K562 (cell line): ENCODE results near the gene ARHGAP10. TPM values are rescaled to one million over a fixed set of nuclear protein-coding genes. Genes with fewer than 3 reads are reported as not detected.

ENCODE experiments used
- ATAC-seq: fragments of 200-7000 bp; cut with Tn5 transposase; 3 replicates; pipeline ENCODE4 v1.9.1; 2020; ENCODE audit warnings: moderate library complexity
- BruUV-seq: library from RNA; stranded (reverse); fragments of 400-500 nt; replicated peaks from 2 replicates; lab custom pipeline; 2021; lab: Mats Ljungman, UMichigan
- CTCF ChIA-PET: fragments of 300-600 bp; formaldehyde crosslinking; extraction: SDS; loops from one replicate; lab custom pipeline; 2021; ENCODE audit warnings: low intra/inter-chr PET ratio; lab: Yijun Ruan, JAX
- POLR2A ChIA-PET: fragments of 300-600, 350-650 bp; sonication (Branson Sonifier 250); formaldehyde crosslinking; extraction: SDS; loops from one replicate; lab custom pipeline; 2021; ENCODE audit warnings: antibody characterized with exemption, inconsistent platforms; lab: Yijun Ruan, JAX
- DNase-seq, 4 experiments: peaks; one replicate each; pipeline versions ENCODE4 v3.0.0 to v3.0.0-alpha.2; 2011 to 2018; ENCODE audit warnings: low spot score in 3 of 4, mixed read lengths in 3 of 4; ENCODE audit errors: extremely low read depth in 1 of 4
- FAIRE-seq: peaks from 2 replicates; lab custom pipeline; 2011; peaks lifted over from hg19 to GRCh38; lab: Jason Lieb, UNC
- H2AFZ ChIP-seq: 2 replicates; pipeline ENCODE4 v1.6.0; 2011; ENCODE audit warnings: low read depth, low read length, control low read depth, inconsistent platforms
- H3K27ac ChIP-seq: fragments of 200-600 bp; 3 replicates; pipeline ENCODE4 v1.8.0; 2011; ENCODE audit warnings: low read depth, mild to moderate bottlenecking, control low read depth, inconsistent platforms, low read length, moderate library complexity, mixed read lengths; ENCODE audit errors: extremely low read depth
- H3K27me3 ChIP-seq, 2 experiments: fragments of 300-600 bp in 1 of 2; 2 replicates in 1 of 2; 3 replicates in 1 of 2; pipeline versions ENCODE4 v1.6.0 to v1.8.0; 2011; ENCODE audit warnings: inconsistent platforms in 2 of 2, low read length in 2 of 2, mild to moderate bottlenecking in 1 of 2, mixed read lengths in 1 of 2, moderate library complexity in 1 of 2; ENCODE audit not compliant: control insufficient read depth in 2 of 2, insufficient read depth in 2 of 2
- H3K36me3 ChIP-seq: fragments of 300-600 bp; 3 replicates; pipeline ENCODE4 v1.8.0; 2011; ENCODE audit warnings: mild to moderate bottlenecking, low read length, inconsistent platforms; ENCODE audit not compliant: control insufficient read depth, insufficient read depth
- H3K4me1 ChIP-seq, 2 experiments: fragments of 200-600 bp in 1 of 2; replicated peaks in 1 of 2; 2 replicates in 1 of 2; 3 replicates in 1 of 2; pipeline versions ENCODE4 v1.5.1 to v1.8.0; 2011; ENCODE audit warnings: inconsistent platforms in 2 of 2, low read length in 2 of 2, mild to moderate bottlenecking in 1 of 2, mixed read lengths in 1 of 2, moderate library complexity in 1 of 2; ENCODE audit not compliant: control insufficient read depth in 2 of 2, insufficient read depth in 2 of 2
- H3K4me2 ChIP-seq: 2 replicates; pipeline ENCODE4 v1.6.1; 2011; ENCODE audit warnings: low read length, control low read depth, inconsistent platforms, mixed read lengths; ENCODE audit not compliant: insufficient read depth
- H3K4me3 ChIP-seq: fragments of 200-600 bp; sonication (generic), shearing (Covaris generic); 2 replicates; pipeline ENCODE4 v1.5.1; 2016; ENCODE audit warnings: control low read depth, inconsistent platforms
- H3K79me2 ChIP-seq: fragments of 200-600 bp; 3 replicates; pipeline ENCODE4 v1.8.0; 2011; ENCODE audit warnings: low read length, inconsistent platforms; ENCODE audit not compliant: control insufficient read depth, insufficient read depth
- H3K9ac ChIP-seq, 2 experiments: 2 replicates each; pipeline versions ENCODE4 v1.6.0 to v1.6.1; 2011; ENCODE audit warnings: low read depth in 2 of 2, low read length in 2 of 2, control low read depth in 1 of 2, inconsistent platforms in 1 of 2, mild to moderate bottlenecking in 1 of 2, mixed read lengths in 1 of 2; ENCODE audit not compliant: insufficient read depth in 1 of 2
- H3K9me1 ChIP-seq: one replicate; pipeline ENCODE4 v1.6.0; 2011; ENCODE audit warnings: inconsistent platforms, mild to moderate bottlenecking, low read length, moderate library complexity; ENCODE audit not compliant: control insufficient read depth, insufficient read depth
- H3K9me3 ChIP-seq: replicated peaks from 2 replicates; pipeline ENCODE4 v1.5.1; 2011; ENCODE audit warnings: low read depth, low read length, inconsistent platforms; ENCODE audit not compliant: control insufficient read depth, insufficient read depth
- H4K20me1 ChIP-seq: replicated peaks from 2 replicates; pipeline ENCODE4 v1.6.1; 2011; ENCODE audit warnings: low read length, inconsistent platforms, mixed read lengths; ENCODE audit not compliant: control insufficient read depth, insufficient read depth
- ATF3 ChIP-seq, 2 experiments: fragments of 450-650 bp in 1 of 2; sonication (generic) in 1 of 2; formaldehyde crosslinking in 1 of 2; IDR thresholded peaks in 1 of 2; conservative IDR thresholded peaks in 1 of 2; 2 replicates each; pipeline versions ENCODE4 v1.6.1 to v1.8.1; 2016 to 2023; ENCODE audit warnings: mild to moderate bottlenecking in 2 of 2, moderate library complexity in 2 of 2, inconsistent platforms in 1 of 2, missing genetic modification reagents in 1 of 2
- CHD4 ChIP-seq: fragments of 200-600 bp; sonication (generic); IDR thresholded peaks from 3 replicates; pipeline ENCODE4 v1.6.1; 2012; ENCODE audit warnings: low read depth, mild to moderate bottlenecking, mixed read lengths, low read length, inconsistent platforms; ENCODE audit not compliant: insufficient read depth, insufficient replicate concordance, poor library complexity, severe bottlenecking
- EWSR1 ChIP-seq: fragments of 450-650 bp; IDR thresholded peaks from 2 replicates; pipeline ENCODE4 v1.6.1; 2018; ENCODE audit warnings: borderline replicate concordance, mild to moderate bottlenecking, low read depth, moderate library complexity; ENCODE audit not compliant: partially characterized antibody
- FOXO4 ChIP-seq: fragments of 450-650 bp; formaldehyde crosslinking; IDR thresholded peaks from 2 replicates; pipeline ENCODE4 v1.4.0; 2020; ENCODE audit warnings: mild to moderate bottlenecking, moderate library complexity
- NCOA2 ChIP-seq, 2 experiments: fragments of 450-650 bp; IDR thresholded peaks; 2 replicates each; pipeline ENCODE4 v1.6.1; 2018; ENCODE audit warnings: mild to moderate bottlenecking in 2 of 2, moderate library complexity in 1 of 2; ENCODE audit not compliant: partially characterized antibody in 2 of 2
- PCBP1 ChIP-seq: fragments of 200-400 bp; formaldehyde crosslinking; IDR thresholded peaks from 2 replicates; pipeline ENCODE4 v1.6.1; 2018; ENCODE audit warnings: mild to moderate bottlenecking, low read depth, low read length; ENCODE audit not compliant: poor library complexity, severe bottlenecking
- PRDM10 ChIP-seq: fragments of 450-650 bp; IDR thresholded peaks from 2 replicates; pipeline ENCODE4 v1.6.1; 2018; ENCODE audit not compliant: partially characterized antibody
- SMAD4 ChIP-seq: fragments of 250-450 bp; sonication (Bioruptor Pico); conservative IDR thresholded peaks from 2 replicates; pipeline ENCODE4 v1.8.0; 2021; ENCODE audit warnings: inconsistent platforms, mild to moderate bottlenecking, moderate library complexity
- TRIM24 ChIP-seq, 2 experiments: fragments of 450-650 bp; IDR thresholded peaks; 2 replicates each; pipeline ENCODE4 v1.6.1; 2016
- ZBTB9 ChIP-seq: fragments of 450-650 bp; formaldehyde crosslinking; IDR thresholded peaks from 2 replicates; pipeline ENCODE4 v1.4.0; 2020; ENCODE audit warnings: mild to moderate bottlenecking, moderate library complexity
- ZNF121 ChIP-seq: sonication (generic); formaldehyde crosslinking; conservative IDR thresholded peaks from 2 replicates; pipeline ENCODE4 v1.8.0; 2022; ENCODE audit warnings: missing genetic modification reagents
- ZNF124 ChIP-seq: sonication (generic); formaldehyde crosslinking; IDR thresholded peaks from 2 replicates; pipeline ENCODE4 v1.8.1; 2022; ENCODE audit warnings: missing genetic modification reagents
- ZSCAN32 ChIP-seq: fragments of 450-650 bp; formaldehyde crosslinking; IDR thresholded peaks from 2 replicates; pipeline ENCODE4 v1.4.0; 2020; ENCODE audit warnings: mild to moderate bottlenecking, moderate library complexity
- WGBS: fragments of 100-300 bp; shearing (Covaris generic); methylation state at CpG from one replicate; pipeline ENCODE4 v1.1.6; 2016; ENCODE audit warnings: low coverage, mixed read lengths; ENCODE audit not compliant: insufficient coverage; ENCODE audit errors: missing lambda C conversion rate; 5-methylcytosine and 5-hydroxymethylcytosine counted together
- in situ Hi-C: fragments of 300-500 bp; cut with MboI; formaldehyde crosslinking; loops from 4 replicates; pipeline ENCODE4 v1.15.0; 2018; ENCODE audit warnings: inconsistent platforms, mixed read lengths
- intact Hi-C: fragments of 100-400 bp; cut with micrococcal nuclease; formaldehyde crosslinking; loops from 2 replicates; pipeline ENCODE4 v1.14.2; 2022
- polyA plus RNA-seq, 8 experiments: library from polyadenylated mRNA; depleted of rRNA in 4 of 8; stranded (reverse) in 5 of 8; unstranded in 3 of 8; fragments of >200 nt; fragmentation: Nextera tagmentation in 2 of 8; fragmentation: Illumina TruSeq in 1 of 8; extraction: Ambion mirVana in 2 of 8; extraction: Trizol in 1 of 8; gene quantifications; 2 replicates each; pipeline versions ENCODE4 v1.2.1 to v1.2.3, GENCODE V29; 2011 to 2014; ENCODE audit warnings: inconsistent platforms in 1 of 8, missing spikeins in 1 of 8
- total RNA-seq, 7 experiments: library from RNA; depleted of rRNA in 6 of 7; stranded (reverse); fragments of >200 nt in 6 of 7; fragmentation: Illumina TruSeq in 2 of 7; extraction: Trizol in 2 of 7; gene quantifications; 2 replicates each; pipeline versions ENCODE4 v1.2.1 to v1.2.3, GENCODE V29; 2011 to 2021; ENCODE audit warnings: low replicate concordance in 1 of 7

ARHGAP10 gene
- total and polyA plus RNA-seq, 9 of the 15 experiments (the other 6 are each of a cell fraction or from before 2014, with no cell fraction given): 0.03 to 0.22 (median 0.06) TPM; not detected in 3

GRCh38 chr4:148030193-148030873, 298.4 kb downstream of the ARHGAP10 start:
- no TSS peak for BruUV-seq
- no peak overlapping the region for H2AFZ ChIP-seq
- FAIRE-seq: no peak
- TF ChIP-seq EWSR1 (no peak), SMAD4 (no peak), TRIM24 (IDR thresholded peaks at IDR 0.05) (peak in 1 of 2 experiments; percentile 62; a peak in 1 of 4 replicates), PCBP1 (no peak), CHD4 (no peak), ZNF124 (CRISPR knock-in tag) (no peak), NCOA2 (IDR thresholded peaks at IDR 0.05; ENCODE audit: partially characterized antibody in 2 of 2) (no peak), ZNF121 (CRISPR knock-in tag) (no peak), ZBTB9 (CRISPR knock-in tag) (no peak), FOXO4 (CRISPR knock-in tag) (no peak), ZSCAN32 (CRISPR knock-in tag) (0 out of 2 replicates have a peak, but pooled peaks have one; percentile 43), ATF3 (IDR thresholded peaks at IDR 0.05) (peak; percentile 53; the same call in 1 of the 2 replicates), ATF3 (CRISPR knock-in tag; conservative IDR thresholded peaks at IDR 0.05) (no peak), PRDM10 (no peak)

More at GRCh38 chr4:148030193-148030873, 298.4 kb downstream of the ARHGAP10 start:
- H3K4me1 ChIP-seq: no peaks in the 10 kb centered on the region
- no peak overlapping the region for H3K27ac ChIP-seq
- intact Hi-C loops: no loop called here
- CTCF ChIA-PET: no interaction called here
- H3K27me3 ChIP-seq: no peaks in the 10 kb centered on the region
- H3K36me3 ChIP-seq: no peaks in the 10 kb centered on the region
- no peak overlapping the region for H3K4me3 ChIP-seq
- no peak overlapping the region for H3K9ac ChIP-seq
- DNase-seq: no peak
- POLR2A ChIA-PET: interaction anchor here (0.6 to 0.9 kb wide), 2 partner anchors 23 to 47 kb away, joined by 3 read pairs; no protein-coding TSS in a partner anchor
- H3K79me2 ChIP-seq: no peaks in the 10 kb centered on the region
- no peaks in the 10 kb centered on the region for H3K9me1 ChIP-seq
- H3K9me3 ChIP-seq: no peaks in the 10 kb centered on the region
- H3K4me2 ChIP-seq: no peak overlapping the region
- ATAC-seq: no peak
- WGBS: 0% methylated on average over 2 of the region's 2 CpGs
- in situ Hi-C loops: no loop called here
- H4K20me1 ChIP-seq: no peaks in the 10 kb centered on the region
